Mesenchymal stem cell (in vitro differentiated cells and primary cell): ENCODE results near the gene TAS2R5.

Experiments used
- DNase-seq: peaks from one replicate; pipeline ENCODE4 v3.0.0-alpha.2; 2013
- H2AFZ ChIP-seq: one replicate; pipeline ENCODE4 v1.6.1; 2013; ENCODE audit warnings: low read depth, mild to moderate bottlenecking, control low read depth, inconsistent platforms, low read length, moderate library complexity
- H2AK5ac ChIP-seq: 2 replicates; pipeline ENCODE4 v1.6.1; 2013; ENCODE audit warnings: low read length, moderate library complexity, mild to moderate bottlenecking, inconsistent platforms; ENCODE audit not compliant: severe bottlenecking
- H2BK120ac ChIP-seq: one replicate; pipeline ENCODE4 v1.6.1; 2013; ENCODE audit warnings: low read depth, mild to moderate bottlenecking, inconsistent platforms, low read length, moderate library complexity
- H2BK12ac ChIP-seq, 2 experiments: one replicate each; pipeline ENCODE4 v1.6.1; 2013; ENCODE audit warnings: inconsistent platforms in 2 of 2, low read length in 2 of 2, mild to moderate bottlenecking in 2 of 2, moderate library complexity in 2 of 2, control low read depth in 1 of 2
- H2BK15ac ChIP-seq: one replicate; pipeline ENCODE4 v1.6.1; 2013; ENCODE audit warnings: mild to moderate bottlenecking, low read depth, inconsistent platforms; ENCODE audit not compliant: poor library complexity, severe bottlenecking
- H2BK5ac ChIP-seq: 2 replicates; pipeline ENCODE4 v1.6.1; 2013; ENCODE audit warnings: low read depth, mild to moderate bottlenecking, low read length, control low read depth, inconsistent platforms; ENCODE audit not compliant: poor library complexity, severe bottlenecking
- H3K14ac ChIP-seq, 2 experiments: one replicate each; pipeline ENCODE4 v1.6.1; 2013; ENCODE audit warnings: inconsistent platforms in 2 of 2, low read length in 2 of 2, control low read depth in 1 of 2, mild to moderate bottlenecking in 1 of 2, moderate library complexity in 1 of 2
- H3K18ac ChIP-seq, 2 experiments: one replicate each; pipeline ENCODE4 v1.6.1; 2013; ENCODE audit warnings: inconsistent platforms in 2 of 2, low read length in 2 of 2, control low read depth in 1 of 2, low read depth in 1 of 2, mild to moderate bottlenecking in 1 of 2
- H3K23ac ChIP-seq, 2 experiments: one replicate each; pipeline ENCODE4 v1.6.1; 2013; ENCODE audit warnings: inconsistent platforms in 2 of 2, low read length in 2 of 2, mild to moderate bottlenecking in 2 of 2, moderate library complexity in 2 of 2, control low read depth in 1 of 2
- H3K27ac ChIP-seq: 2 replicates; pipeline ENCODE4 v1.5.1; 2013; ENCODE audit warnings: mild to moderate bottlenecking, moderate library complexity, low read length, control low read depth, inconsistent platforms; ENCODE audit not compliant: poor library complexity, severe bottlenecking
- H3K27me3 ChIP-seq, 2 experiments: 2 replicates each; pipeline versions ENCODE4 v1.6.1 to v1.7.0; 2013; ENCODE audit warnings: low read length in 2 of 2, mild to moderate bottlenecking in 2 of 2, moderate library complexity in 2 of 2, control low read depth in 1 of 2, inconsistent platforms in 1 of 2; ENCODE audit not compliant: control insufficient read depth in 1 of 2, insufficient read depth in 1 of 2
- H3K36me3 ChIP-seq, 2 experiments: 2 replicates each; pipeline versions ENCODE4 v1.6.1 to v1.7.0; 2013; ENCODE audit warnings: low read length in 2 of 2, control low read depth in 1 of 2, inconsistent platforms in 1 of 2, low read depth in 1 of 2, mild to moderate bottlenecking in 1 of 2; ENCODE audit not compliant: insufficient read depth in 2 of 2, control insufficient read depth in 1 of 2
- H3K4ac ChIP-seq, 2 experiments: one replicate each; pipeline ENCODE4 v1.6.1; 2013; ENCODE audit warnings: inconsistent platforms in 2 of 2, low read length in 2 of 2, mild to moderate bottlenecking in 2 of 2, moderate library complexity in 2 of 2, control low read depth in 1 of 2, low read depth in 1 of 2
- H3K4me1 ChIP-seq: 2 replicates; pipeline ENCODE4 v1.6.1; 2013; ENCODE audit warnings: low read depth, low read length, control low read depth; ENCODE audit not compliant: control insufficient read depth, insufficient read depth
- H3K4me2 ChIP-seq: 2 replicates; pipeline ENCODE4 v1.6.1; 2013; ENCODE audit warnings: low read length, mild to moderate bottlenecking, inconsistent platforms; ENCODE audit not compliant: poor library complexity, severe bottlenecking
- H3K4me3 ChIP-seq, 2 experiments: 2 replicates each; pipeline versions ENCODE4 v1.5.1 to v1.7.0; 2013; ENCODE audit warnings: low read length in 2 of 2, mild to moderate bottlenecking in 2 of 2, control low read depth in 1 of 2, low read depth in 1 of 2; ENCODE audit not compliant: insufficient read depth in 1 of 2
- H3K79me1 ChIP-seq: replicated peaks from 2 replicates; pipeline ENCODE4 v1.6.1; 2013; ENCODE audit warnings: mild to moderate bottlenecking, control low read depth, low read length, inconsistent platforms; ENCODE audit not compliant: poor library complexity, severe bottlenecking
- H3K9ac ChIP-seq: 2 replicates; pipeline ENCODE4 v1.7.0; 2013; ENCODE audit warnings: mild to moderate bottlenecking, low read length, moderate library complexity
- H3K9me3 ChIP-seq: 2 replicates; pipeline ENCODE4 v1.7.0; 2013; ENCODE audit warnings: mild to moderate bottlenecking, low read length; ENCODE audit not compliant: control insufficient read depth
- H4K8ac ChIP-seq: one replicate; pipeline ENCODE4 v1.6.1; 2013; ENCODE audit warnings: inconsistent platforms, mild to moderate bottlenecking, low read length, moderate library complexity
- H4K91ac ChIP-seq: one replicate; pipeline ENCODE4 v1.6.1; 2013; ENCODE audit warnings: mild to moderate bottlenecking, low read length, inconsistent platforms
- WGBS: methylation state at CpG from one replicate; pipeline ENCODE4 v1.1.7; 2013; ENCODE audit warnings: mixed read lengths; 5-methylcytosine and 5-hydroxymethylcytosine counted together

The TAS2R5 gene

GRCh38 chr7:141838581-141838980, 48.6 kb downstream of the TAS2R5 start:
- Histone ChIP-seq H3K36me3 (no peaks in the 10 kb centered on the region), H3K9me3 (peaks cover 24% of the 10 kb centered on the region), H3K79me1 (no peaks in the 10 kb centered on the region), H3K23ac (no peak overlapping the region), H3K4me2 (no peak overlapping the region), H4K91ac (no peak overlapping the region), H2BK12ac (no peak overlapping the region), H2BK120ac (no peak overlapping the region), H2BK5ac (no peak overlapping the region), H2BK15ac (no peak overlapping the region), H3K27ac (no peak overlapping the region), H3K4me1 (no peaks in the 10 kb centered on the region), H3K9ac (no peak overlapping the region), H2AK5ac (no peak overlapping the region), H3K18ac (no peak overlapping the region), H3K4me3 (no peak overlapping the region), H2AFZ (no peak overlapping the region), H3K27me3 (no peaks in the 10 kb centered on the region), H3K14ac (no peak overlapping the region), H3K4ac (no peak overlapping the region), H4K8ac (no peak overlapping the region)
- 75% methylated on average over 1 of the region's 1 CpG for WGBS
- no peak for DNase-seq

GRCh38 chr7:141839256-141839655, 49.2 kb downstream of the TAS2R5 start:
- no peak overlapping the region for H3K9ac ChIP-seq
- no peak overlapping the region for H4K91ac ChIP-seq
- H3K9me3 ChIP-seq = peaks cover 24% of the 10 kb centered on the region
- DNase-seq = no peak
- H3K4me3 ChIP-seq = no peak overlapping the region
- H2BK5ac ChIP-seq = no peak overlapping the region
- H3K4me2 ChIP-seq = no peak overlapping the region
- no peak overlapping the region for H3K27ac ChIP-seq
- H3K23ac ChIP-seq = no peak overlapping the region
- no peak overlapping the region for H4K8ac ChIP-seq
- H2BK120ac ChIP-seq = no peak overlapping the region
- no peak overlapping the region for H3K18ac ChIP-seq
- no peaks in the 10 kb centered on the region for H3K27me3 ChIP-seq
- H2BK12ac ChIP-seq = no peak overlapping the region
- H2AK5ac ChIP-seq = no peak overlapping the region
- no peak overlapping the region for H2BK15ac ChIP-seq
- no peaks in the 10 kb centered on the region for H3K79me1 ChIP-seq
- no peak overlapping the region for H2AFZ ChIP-seq
- no peak overlapping the region for H3K4ac ChIP-seq
- no peaks in the 10 kb centered on the region for H3K36me3 ChIP-seq
- H3K14ac ChIP-seq = no peak overlapping the region
- WGBS = 91% methylated on average over 1 of the region's 4 CpGs
- no peaks in the 10 kb centered on the region for H3K4me1 ChIP-seq

GRCh38 chr7:141840708-141841107, 50.7 kb downstream of the TAS2R5 start:
- Histone ChIP-seq H2BK15ac (no peak overlapping the region), H4K8ac (no peak overlapping the region), H3K4ac (no peak overlapping the region), H2BK5ac (no peak overlapping the region), H3K4me2 (no peak overlapping the region), H3K4me3 (no peak overlapping the region), H3K9ac (no peak overlapping the region), H3K36me3 (no peaks in the 10 kb centered on the region), H3K4me1 (no peaks in the 10 kb centered on the region), H3K14ac (no peak overlapping the region), H3K23ac (no peak overlapping the region), H2BK120ac (no peak overlapping the region), H4K91ac (no peak overlapping the region), H3K79me1 (no peaks in the 10 kb centered on the region), H3K27ac (no peak overlapping the region), H3K27me3 (no peaks in the 10 kb centered on the region), H3K9me3 (peaks cover 22% of the 10 kb centered on the region), H2BK12ac (no peak overlapping the region), H2AFZ (no peak overlapping the region), H2AK5ac (no peak overlapping the region), H3K18ac (no peak overlapping the region)
- no peak for DNase-seq
- WGBS = 92% methylated on average over 5 of the region's 5 CpGs
